ENCODE measurements around the gene VAV2. TPM values are rescaled to one million over a fixed set of nuclear protein-coding genes. Genes with fewer than 3 reads are reported as not detected.

The VAV2 gene
- total and polyA plus RNA-seq, 12 donors, result 3.3 to 96.2 (median 31.2) TPM

- peaks cover 13 to 18% of the 10 kb centered on the region in 2 donors for H3K4me1 ChIP-seq (replicated peaks in 1 of 2)
- peak; percentile 70 to 96 (median 86) for DNase-seq
- H3K27ac ChIP-seq, result peak overlapping the region; percentile 59 to 95 (median 79)
- no peak overlapping the region for H3K4me3 ChIP-seq
- TF ChIP-seq, protein P1, sequence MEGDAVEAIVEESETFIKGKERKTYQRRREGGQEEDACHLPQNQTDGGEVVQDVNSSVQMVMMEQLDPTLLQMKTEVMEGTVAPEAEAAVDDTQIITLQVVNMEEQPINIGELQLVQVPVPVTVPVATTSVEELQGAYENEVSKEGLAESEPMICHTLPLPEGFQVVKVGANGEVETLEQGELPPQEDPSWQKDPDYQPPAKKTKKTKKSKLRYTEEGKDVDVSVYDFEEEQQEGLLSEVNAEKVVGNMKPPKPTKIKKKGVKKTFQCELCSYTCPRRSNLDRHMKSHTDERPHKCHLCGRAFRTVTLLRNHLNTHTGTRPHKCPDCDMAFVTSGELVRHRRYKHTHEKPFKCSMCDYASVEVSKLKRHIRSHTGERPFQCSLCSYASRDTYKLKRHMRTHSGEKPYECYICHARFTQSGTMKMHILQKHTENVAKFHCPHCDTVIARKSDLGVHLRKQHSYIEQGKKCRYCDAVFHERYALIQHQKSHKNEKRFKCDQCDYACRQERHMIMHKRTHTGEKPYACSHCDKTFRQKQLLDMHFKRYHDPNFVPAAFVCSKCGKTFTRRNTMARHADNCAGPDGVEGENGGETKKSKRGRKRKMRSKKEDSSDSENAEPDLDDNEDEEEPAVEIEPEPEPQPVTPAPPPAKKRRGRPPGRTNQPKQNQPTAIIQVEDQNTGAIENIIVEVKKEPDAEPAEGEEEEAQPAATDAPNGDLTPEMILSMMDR (IDR thresholded peaks at IDR 0.05), result no peak
- no peak for TF ChIP-seq POLR2A (IDR thresholded peaks at IDR 0.05)
- H3K9me3 ChIP-seq (replicated peaks in 1 of 3), result no peaks in the 10 kb centered on the region
- intact Hi-C loops (cut with DNase I), result no loop called here
- 57 to 61% (median 59%) methylated on average over 19 to 20 of the region's 20 CpGs for WGBS, 4 donors
- no peaks in the 10 kb centered on the region for H3K27me3 ChIP-seq
- no peaks in the 10 kb centered on the region for H3K36me3 ChIP-seq (replicated peaks in 1 of 2)
These were observed 136.2 kb downstream of the VAV2 start for GRCh38 chr9:133855802-133856521.

- no peak overlapping the region for H3K4me3 ChIP-seq
- no peak for DNase-seq
- TF ChIP-seq, protein P1 (IDR thresholded peaks at IDR 0.05), result no peak
- no peak for TF ChIP-seq POLR2A (IDR thresholded peaks at IDR 0.05)
- intact Hi-C loops (cut with DNase I), result no loop called here
- H3K9me3 ChIP-seq (replicated peaks in 1 of 3), result no peaks in the 10 kb centered on the region
- H3K27ac ChIP-seq, result peak overlapping the region; percentile 59 to 95 (median 79)
- H3K27me3 ChIP-seq, result no peaks in the 10 kb centered on the region
- peaks cover 13 to 18% of the 10 kb centered on the region in 2 donors for H3K4me1 ChIP-seq (replicated peaks in 1 of 2)
- no peaks in the 10 kb centered on the region for H3K36me3 ChIP-seq (replicated peaks in 1 of 2)
- WGBS, 4 donors, result 57 to 69% (median 66%) methylated on average over 10 to 15 of the region's 15 CpGs
These were observed 136.8 kb downstream of the VAV2 start for GRCh38 chr9:133855371-133855770.

DNA sequence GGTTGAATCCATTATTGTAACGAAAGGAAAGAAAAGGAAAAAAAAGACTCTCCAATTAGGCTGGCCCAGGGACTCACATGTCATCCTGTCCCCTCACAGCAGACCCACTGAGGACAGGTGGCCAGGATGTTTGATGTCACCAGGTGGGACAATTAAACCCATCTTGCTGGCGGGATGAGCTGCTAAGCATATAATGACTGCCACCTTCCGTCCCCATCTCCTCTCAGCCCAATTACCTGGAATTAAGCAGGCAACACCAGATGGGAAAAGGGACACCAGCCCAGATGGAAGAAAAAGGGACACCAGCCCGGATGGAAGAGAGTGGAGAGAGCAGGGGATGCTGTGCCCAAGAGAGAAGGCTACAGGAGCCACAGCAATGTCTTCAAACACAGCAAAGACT, 137.4 kb downstream of the VAV2 start:
- WGBS, 4 donors, result 90 to 94% (median 91%) methylated on average over 4 of the region's 4 CpGs
- DNase-seq, result no peak
- Histone ChIP-seq H3K4me3 (no peak overlapping the region), H3K36me3 (replicated peaks in 1 of 2) (no peaks in the 10 kb centered on the region), H3K27ac (peak overlapping the region; percentile 59 to 95 (median 79)), H3K27me3 (no peaks in the 10 kb centered on the region), H3K9me3 (replicated peaks in 1 of 3) (no peaks in the 10 kb centered on the region), H3K4me1 (replicated peaks in 1 of 2) (peaks cover 13 to 18% of the 10 kb centered on the region in 2 donors)
- intact Hi-C loops (cut with DNase I), result no loop called here
- TF ChIP-seq POLR2A (IDR thresholded peaks at IDR 0.05), result no peak
- TF ChIP-seq, protein P1 (IDR thresholded peaks at IDR 0.05), result no peak

GRCh38 chr9:133854048-133854447, 138.1 kb downstream of the VAV2 start:
- H3K4me1 ChIP-seq (replicated peaks in 1 of 2), result peaks cover 13 to 18% of the 10 kb centered on the region in 2 donors
- WGBS, 4 donors, result 92 to 96% (median 95%) methylated on average over 5 to 6 of the region's 6 CpGs
- no peaks in the 10 kb centered on the region for H3K27me3 ChIP-seq
- H3K27ac ChIP-seq, result peak overlapping the region in 1 of 5 donors; percentile 95
- no peak overlapping the region for H3K4me3 ChIP-seq
- no peaks in the 10 kb centered on the region for H3K9me3 ChIP-seq (replicated peaks in 1 of 3)
- no peaks in the 10 kb centered on the region for H3K36me3 ChIP-seq (replicated peaks in 1 of 2)
- TF ChIP-seq, protein P1 (IDR thresholded peaks at IDR 0.05), result no peak
- no peak for TF ChIP-seq POLR2A (IDR thresholded peaks at IDR 0.05)
- DNase-seq, result no peak
- intact Hi-C loops (cut with DNase I), result no loop called here

Measured in adrenal gland (tissue), 12 donors.